HG03060 (cell line): ENCODE measurements around the gene HSPA1B.
A peak's percentile ranks its signal among the peaks of the same experiment; 100 is the strongest.
"Not testable (repeated sequence)": the region's sequence is repeated elsewhere in the genome, so short reads cannot be mapped to it uniquely, and the experiment has no call there.

Source experiments
- ATAC-seq: cut with Tn5 transposase; IDR thresholded peaks from one replicate; pipeline ENCODE4 v1.9.1; 2021; ENCODE audit warnings: low read depth, moderate number of reproducible peaks; ENCODE audit not compliant: unreplicated experiment

Gene HSPA1B

DNA sequence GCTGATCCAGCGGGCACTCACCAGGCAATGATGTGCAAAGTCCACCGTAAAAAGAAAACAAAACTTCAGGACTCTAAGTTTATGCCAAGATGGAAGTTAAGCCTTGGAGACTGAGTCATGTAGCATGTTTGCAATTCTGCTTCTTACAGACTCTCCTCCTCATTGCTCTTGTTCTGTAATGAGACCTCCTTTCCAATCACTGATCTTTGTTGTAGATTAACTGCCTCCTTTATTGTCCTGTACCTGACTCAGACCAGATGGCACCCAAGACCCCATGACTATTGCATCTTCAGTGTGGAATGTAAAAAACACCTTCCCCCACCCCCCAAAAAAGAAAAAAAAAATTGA is 23.9 kb downstream of the HSPA1B start:
- no peak for ATAC-seq

DNA sequence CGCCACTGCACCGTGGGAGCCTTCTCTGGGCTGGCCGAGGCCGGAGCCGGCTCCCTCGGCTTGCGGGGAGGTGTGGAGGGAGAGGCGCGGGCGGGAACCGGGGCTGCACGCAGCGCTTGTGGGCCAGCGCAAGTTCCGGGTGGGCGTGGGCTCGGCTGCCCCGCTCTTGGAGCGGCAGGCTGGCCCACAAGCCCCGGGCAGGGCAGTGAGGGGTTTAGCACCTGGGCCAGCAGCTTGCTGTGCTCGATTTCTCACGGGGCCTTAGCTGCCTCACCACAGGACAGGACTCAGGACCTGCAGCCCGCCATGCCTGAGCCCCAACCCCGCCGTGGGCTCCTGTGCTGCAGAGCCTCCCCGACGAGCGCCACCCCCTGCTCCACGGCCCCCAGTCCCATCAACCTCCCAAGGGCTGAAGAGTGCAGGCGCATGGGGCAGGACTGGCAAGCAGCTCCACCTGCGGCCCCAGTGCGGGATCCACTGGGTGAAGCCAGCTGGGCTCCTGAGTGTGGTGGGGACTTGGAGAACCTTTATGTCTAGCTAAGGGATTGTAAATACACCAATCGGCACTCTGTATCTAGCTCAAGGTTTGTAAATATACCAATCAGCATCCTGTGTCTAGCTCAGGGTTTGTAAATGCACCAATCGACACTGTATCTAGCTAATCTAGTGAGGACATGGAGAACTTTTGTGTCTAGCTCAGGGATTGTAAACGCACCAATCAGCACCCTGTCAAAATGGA is 24.6 kb downstream of the HSPA1B start:
- ATAC-seq = not testable (repeated sequence)

DNA sequence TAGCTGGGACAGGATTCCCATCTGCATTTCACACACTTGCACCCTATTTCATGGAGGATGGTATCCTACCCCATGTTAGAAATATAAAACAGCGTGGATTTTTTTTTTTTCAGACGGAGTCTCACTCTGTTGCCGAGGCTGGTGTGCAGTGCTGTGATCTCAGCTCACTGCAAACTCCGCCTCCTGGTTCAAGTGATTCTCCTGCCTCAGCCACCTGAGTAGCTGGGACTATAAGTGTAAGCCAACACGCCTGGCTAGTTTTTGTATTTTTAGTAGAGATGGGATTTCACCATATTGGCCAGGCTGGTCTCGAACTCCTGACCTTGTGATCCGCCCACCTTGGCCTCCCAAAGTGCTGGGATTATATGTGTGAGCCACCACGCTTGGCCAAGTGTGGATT is 30.2 kb downstream of the HSPA1B start:
- ATAC-seq = not testable (repeated sequence)

DNA sequence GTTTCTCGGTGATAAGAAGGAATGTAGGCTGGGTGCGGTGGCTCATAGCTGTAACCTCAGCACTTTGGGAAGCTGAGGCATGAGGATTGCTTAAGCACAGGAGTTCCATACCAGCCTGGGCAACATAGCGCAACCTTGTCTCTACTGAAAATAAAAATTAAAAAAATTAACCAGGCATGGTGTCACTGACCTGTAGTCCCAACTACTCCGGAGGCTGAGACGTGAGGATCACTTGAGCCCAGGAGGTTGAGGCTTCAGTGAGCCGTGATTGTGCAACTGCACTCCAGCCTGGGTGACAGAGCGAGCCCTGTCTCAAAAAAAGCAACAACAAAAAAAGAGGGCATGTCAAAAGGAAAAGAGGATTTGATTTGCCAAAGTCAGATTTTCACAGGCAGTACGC is 31.2 kb downstream of the HSPA1B start:
- no peak for ATAC-seq

DNA sequence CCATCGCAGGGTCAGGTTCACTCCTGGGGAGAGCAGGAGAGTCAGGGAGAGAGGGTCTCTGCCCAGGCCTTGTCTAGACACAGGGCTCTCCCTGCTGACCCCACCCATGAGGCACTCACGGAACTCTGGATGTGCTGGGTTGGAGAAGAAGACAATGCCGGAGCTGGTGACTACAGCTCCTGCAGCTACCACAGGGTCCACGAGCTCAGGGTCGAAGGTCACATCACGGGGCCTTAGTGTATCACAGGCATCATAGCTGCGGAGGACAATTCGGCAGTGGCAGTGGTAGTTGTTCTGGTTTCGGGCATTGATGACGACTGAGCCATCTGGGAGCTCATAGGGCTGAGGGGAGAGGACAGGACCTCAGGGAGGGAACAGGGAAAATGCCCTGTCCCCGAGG is 32.4 kb downstream of the HSPA1B start:
- ATAC-seq = no peak

DNA sequence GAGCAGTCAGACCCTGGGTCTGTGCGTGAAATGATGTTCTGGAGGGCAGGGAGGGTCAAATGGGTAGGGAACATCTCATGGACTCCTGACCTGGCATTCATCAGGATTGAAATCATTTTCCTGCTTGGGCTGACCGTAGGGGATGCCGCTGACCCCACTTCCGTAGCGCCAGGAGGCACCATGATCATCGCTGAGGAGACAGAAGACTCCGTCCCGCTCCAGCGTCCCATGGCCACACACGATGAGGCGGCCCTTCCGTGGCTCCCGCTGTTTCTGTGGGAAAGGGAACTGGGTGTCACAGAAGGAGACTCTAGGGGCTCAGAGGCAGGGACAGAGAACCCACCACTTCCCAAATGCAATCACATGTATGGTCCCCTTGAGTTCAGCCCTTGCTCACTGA is 32.8 kb downstream of the HSPA1B start:
- no peak for ATAC-seq

DNA sequence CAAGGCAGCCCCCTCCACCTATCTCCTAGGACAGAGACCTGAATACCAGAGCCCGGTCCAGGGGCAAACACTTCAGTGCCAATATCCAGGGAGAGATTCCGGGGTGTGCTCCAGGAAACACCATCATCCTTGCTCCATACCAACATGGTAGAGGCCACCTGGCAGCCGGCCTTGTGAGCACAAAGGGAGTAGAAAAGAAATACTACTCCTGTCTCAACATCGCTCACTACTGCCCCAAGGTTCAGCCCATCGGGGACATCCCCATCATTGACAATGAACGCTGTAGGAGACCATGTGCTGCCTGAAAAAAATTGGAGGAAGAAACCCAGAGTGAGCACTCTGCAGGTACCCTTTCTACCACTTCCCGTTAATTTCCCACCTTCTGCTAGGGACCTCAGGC is 33.6 kb downstream of the HSPA1B start:
- no peak for ATAC-seq

DNA sequence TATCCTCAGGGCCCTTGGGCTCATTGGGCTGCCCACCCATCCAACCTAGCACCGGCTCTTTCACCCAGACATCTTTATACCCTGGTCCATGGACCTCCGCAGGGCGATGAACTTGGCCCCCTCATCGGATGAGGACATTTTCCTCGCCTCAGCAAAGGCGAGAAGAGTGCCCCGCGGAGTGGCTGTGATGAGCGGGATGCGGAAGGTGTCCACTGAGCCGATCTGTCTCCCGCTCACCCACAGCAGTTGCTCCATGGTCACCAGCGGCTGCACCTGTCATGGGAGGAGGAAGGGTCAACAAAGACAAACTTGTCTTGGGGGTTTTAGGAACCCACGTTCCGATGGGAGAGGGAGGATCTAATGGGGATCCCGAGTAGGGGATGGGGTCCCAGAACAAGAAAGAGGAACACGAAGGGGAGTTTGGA is 34.4 kb downstream of the HSPA1B start:
- no peak for ATAC-seq

DNA sequence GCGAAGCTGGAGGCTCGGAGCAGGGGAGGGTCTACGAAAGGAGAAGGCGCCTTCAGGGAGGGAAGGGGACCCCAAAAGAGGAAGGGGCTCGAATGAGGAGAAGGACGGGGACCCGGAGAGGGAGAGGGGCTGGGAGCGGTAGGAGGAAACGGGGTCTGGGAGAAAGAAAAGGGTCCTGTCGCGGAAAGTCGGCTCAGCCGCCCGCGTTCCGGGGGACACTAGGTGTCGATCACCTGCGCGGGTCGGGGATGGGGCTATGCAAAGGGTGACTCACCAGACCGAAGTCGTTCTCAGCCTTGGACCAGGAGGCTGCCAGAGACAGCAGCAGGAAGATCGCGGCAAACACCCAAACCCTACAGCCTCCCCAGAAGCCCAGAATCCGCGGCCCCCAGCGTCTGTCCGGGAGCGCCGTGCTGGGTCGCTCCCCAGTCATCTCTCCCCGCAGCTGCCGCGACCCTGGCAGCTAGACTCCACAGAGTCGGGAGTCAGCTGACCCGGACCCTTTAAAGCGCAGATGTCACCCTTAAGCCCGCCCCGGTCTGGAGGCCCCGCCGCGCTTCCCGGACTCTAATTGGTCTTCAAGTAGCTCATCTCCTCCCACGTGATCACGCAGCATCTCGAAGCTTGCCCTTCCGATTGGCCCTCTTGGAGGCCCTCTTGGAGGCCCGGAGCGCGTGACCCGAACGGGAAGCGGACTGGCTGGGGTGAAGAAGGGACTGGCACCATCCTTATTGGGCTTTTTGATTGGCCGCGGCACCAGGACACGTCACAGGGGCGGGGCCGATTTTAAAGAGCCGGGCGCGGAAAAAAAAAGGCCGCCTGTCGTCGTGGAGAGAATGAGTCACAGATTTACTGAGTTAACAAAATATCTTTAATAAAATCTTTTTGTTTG is 35.1 kb downstream of the HSPA1B start, which contains the start of gene NEU1:
NEU1 (minus strand) TSS at position 478 of the 892 bp plus-strand sequence; CDS start at position 433, 45 bp downstream.
- peak; percentile 91 for ATAC-seq

DNA sequence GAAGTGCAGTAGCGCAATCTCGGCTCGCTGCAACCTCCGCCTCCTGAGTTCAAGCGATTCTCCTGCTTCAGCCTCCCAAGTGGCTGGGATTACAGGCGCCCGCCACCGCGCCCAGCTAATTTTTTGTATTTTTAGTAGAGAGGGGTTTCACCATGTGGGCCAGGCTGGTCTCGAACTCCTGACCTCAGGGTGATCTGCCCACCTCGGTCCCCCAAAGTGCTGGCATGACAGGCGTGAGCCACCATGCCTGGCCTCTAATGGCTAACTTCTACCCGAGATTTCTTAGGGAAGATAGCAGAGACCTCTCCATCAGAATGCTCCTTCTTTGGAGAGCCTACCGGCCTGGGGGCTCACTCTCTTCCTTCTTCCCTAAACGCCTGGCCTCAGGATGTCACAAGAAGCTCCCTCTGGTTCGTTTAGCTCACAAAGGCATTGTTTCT is 36.6 kb downstream of the HSPA1B start:
- not testable (repeated sequence) for ATAC-seq

DNA sequence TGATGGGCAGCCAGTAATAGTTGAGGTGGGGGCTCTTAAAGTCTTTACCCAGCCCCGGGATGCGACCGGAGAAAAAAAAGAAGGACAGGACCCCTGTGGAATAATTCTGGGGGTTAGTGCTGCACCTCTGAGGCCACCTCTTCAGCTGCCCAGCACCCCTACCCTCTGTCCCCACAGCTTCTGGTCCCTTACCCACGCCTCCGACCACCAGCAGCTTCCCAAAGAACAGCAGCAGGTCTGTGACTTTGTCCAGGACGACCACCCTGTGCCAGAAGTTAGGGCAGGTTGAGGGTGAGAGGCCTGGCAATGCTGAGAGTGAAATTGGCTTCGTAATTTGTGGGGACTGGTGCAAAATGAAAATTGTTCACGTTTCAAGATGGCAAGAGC is 37.3 kb downstream of the HSPA1B start:
- ATAC-seq = no peak

DNA sequence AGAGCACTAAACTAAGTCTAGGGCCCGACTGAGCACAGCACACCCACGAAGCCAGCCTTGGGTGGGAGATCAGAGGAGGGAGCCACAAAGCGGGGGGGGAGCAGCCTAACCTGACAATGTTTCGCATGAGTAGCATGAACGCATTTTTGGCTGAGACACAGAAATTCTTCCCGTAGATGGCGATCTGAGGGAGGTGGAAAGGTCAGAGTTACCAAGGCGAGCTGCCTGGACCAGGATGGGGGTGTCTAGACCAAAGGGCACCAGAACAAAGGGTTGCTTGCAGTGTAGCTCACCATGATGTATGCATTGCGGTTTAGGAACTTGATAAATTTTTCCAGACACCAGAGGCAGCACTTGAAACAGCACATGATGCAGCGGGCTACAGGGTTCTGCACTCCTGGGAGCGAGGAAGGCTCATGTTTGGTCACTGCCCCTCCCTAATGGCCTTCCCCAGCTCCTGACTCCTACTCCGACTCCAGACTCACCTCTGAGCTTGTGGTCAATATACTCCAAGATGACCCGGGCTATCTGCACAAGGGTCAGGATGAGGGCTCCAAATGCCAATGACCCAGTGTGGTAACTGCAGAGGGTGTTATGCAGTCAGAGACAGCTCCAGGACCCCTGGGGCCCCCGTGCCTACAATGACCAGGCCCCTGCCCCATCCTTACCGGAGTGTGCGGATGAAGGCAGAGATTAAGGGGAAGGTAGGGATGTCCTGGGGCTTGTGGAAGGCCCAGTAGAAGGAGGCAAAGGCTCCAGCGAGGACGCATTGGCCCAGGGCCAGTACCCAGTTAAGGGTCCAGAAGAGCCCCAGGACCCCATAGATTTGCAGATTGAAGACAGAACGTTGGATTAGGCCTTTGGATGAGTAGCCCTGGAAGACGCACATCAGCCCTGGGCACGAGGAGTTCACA is 37.9 kb downstream of the HSPA1B start:
- no peak for ATAC-seq

DNA sequence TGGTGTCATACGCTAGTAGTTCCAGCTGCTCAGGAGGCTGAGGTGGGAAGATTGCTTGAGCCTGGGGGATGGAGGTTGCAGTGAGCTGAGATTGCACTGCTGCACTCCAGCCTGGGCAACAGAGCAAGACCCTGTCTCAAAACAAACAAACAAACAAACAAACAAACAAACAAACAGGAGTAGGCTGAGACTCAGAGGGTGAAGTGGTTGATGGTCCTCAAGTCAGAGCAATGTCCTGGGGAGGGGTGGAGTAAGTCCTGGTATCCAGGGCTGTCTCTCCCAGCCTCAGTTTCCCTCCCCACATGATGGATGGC is 41.1 kb downstream of the HSPA1B start:
- ATAC-seq = not testable (repeated sequence)

DNA sequence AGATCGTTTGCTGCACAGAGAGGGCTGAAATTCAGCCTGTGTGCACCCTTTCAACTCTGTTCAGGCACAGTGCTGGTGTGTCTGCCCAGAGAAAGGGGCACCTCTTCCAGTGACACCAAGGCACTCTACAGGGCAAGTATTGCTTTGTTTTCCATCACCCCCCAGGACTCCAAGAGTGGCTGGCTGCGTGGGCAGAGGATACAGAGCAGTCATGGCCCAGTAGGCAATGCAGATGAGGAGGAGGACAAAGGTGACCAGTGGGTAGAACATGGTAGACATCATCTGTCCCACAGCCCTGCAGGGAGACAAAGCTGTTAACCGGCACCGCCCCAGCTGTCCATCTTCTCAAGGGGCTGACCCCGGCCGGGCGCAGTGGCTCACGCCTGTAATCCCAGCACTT is 41.8 kb downstream of the HSPA1B start:
- no peak for ATAC-seq

DNA sequence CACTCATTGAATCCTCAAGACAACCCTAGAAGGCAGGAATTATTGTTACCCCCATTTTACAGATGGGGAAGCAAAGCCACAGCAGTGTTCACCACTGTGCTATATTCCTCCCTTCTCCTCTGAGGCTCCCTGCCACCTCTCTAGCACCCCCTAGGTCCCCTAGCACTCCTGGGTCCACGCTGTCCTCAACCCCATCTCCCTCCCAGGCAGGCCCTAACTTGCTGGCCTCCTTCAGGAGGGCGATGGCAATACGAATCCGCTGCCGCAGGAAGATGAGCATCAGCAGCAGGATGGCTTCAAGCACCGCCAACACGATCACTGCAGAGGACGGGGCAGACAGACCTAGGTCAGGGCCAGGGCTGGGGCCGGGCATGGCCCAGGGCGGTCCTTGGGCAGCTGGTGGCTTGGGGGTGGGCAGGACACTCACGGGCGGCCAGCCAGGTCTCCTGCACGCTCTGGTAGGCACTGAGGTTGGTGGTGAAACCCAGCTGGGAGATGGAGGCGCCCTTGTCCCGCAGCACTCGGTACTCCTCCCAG is 42.9 kb downstream of the HSPA1B start:
- ATAC-seq = no peak

DNA sequence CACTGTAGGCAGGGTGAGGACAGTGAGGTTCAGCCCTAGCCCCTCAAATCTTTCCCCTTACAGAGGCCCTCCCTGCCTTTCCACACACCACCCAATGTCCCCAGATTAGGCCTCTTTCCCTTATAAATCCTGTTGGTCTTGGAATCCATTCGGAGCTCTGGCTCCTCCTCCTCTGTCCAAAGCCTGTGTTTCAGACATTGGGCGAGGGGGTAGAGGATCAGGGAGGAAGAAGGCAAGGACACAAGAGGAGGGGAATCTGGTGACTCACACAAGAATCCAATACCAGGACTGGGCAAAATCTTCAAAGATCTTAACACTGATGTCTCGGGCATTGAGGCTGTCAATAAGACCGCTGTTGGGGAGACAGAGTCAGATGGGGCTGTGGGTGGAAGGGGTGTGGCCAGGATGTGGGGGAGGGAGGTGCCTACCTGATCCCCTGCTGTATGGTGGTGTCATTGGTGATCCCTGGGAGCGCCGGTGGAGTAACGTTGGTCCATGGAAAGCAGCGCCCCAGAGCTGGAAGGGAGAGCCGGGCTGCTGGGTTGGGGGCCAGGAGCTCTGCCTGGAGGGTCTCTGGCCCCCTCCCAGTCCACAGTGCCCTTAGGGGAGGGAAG is 43.6 kb downstream of the HSPA1B start:
- ATAC-seq = no peak

DNA sequence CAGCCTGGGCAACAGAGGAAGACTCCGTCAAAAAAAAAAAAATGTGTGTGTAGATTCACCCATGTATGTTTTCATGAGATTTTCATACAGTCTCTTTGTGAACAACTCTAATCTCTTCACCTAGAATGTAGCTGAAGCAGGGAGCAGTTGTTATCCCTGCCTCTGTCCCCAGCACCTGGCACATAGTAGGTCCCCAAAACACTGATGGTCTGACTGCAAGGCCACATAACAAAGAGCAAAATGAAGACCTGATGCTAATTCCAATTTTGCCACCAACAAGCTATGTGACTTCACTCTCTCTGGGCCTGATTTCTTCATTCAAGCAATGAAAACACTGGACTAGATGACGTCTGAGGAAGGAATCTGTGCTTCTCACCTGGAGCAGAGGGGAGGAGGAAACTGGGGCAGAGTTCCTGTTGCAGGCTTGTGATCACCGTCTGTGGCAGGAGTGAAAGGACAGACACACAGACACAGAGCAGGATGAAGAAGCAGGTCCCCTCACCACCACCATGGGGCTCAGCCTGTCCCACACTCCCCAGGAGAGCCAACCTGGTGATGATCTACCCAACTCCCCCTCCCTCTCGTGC is 46.6 kb downstream of the HSPA1B start:
- ATAC-seq = no peak

DNA sequence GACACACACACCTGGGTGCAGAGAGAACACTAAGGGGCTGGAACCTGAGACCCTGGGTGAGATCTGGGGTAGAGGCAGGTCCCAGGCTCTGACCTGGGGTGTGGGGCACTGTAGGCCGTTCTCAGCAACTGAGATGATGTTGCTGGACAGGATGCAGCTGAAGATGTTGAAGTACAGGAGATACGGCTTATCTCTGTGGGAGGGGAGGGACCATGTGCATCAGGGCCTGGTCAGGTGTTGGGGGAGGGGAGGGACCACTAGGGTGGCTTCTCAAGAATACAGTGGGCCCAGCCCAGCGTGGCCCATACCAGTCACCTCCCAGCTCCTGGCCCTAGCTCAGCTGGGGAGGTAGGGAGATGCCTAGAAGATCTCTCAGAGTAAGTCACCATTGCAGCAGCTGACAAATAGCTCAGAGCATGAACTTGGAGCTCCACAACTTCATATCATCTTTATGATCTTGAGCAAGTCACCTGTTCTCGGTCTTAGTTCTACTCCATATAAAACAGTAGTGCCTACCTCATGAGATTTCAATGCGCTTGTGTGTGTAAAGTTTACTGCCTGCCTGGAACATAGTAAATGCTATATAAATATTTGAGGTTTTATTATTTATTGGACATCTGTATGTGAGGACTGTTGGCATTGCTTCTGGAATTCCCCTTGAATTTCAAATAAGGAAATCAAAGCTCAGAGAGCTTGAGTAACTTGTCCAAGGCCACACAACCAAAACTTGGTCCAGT is 47.5 kb downstream of the HSPA1B start:
- ATAC-seq = no peak

DNA sequence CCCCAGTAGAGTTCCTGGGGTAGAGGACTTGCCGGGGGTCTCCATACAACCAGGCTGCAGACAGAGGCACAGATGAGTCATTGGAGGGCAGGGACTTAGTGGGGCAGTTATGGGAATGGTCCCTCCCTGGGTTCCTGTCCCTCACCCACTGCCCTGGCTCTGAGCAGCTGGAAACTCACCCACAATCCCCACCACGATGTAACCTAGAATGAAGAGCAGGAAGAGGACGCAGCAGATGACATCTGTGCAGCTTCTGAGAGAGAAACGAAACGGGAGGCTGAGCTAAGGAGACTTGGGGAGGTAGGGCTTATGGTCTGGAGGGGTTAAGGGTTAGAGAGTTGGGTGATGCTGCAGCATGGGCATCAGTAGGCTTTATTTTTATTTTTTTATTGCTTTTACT is 48.3 kb downstream of the HSPA1B start:
- ATAC-seq = no peak
